Measurements from ENCODE around the gene SUSD3.

The SUSD3 gene

GRCh38 chr9:93126151-93126781, 67.8 kb downstream of the SUSD3 start:
- DNase-seq (ENCODE audit: low read depth), result no peak

GRCh38 chr9:93126825-93127368, 68.4 kb downstream of the SUSD3 start:
- no peak for DNase-seq (ENCODE audit: low read depth)

- no peak for DNase-seq (ENCODE audit: low read depth)
Measured at GRCh38 chr9:93127395-93127911, 69.0 kb downstream of the SUSD3 start.

- no peak for DNase-seq (ENCODE audit: low read depth)
Measured at GRCh38 chr9:93128011-93128714, 69.7 kb downstream of the SUSD3 start.

- no peak for DNase-seq (ENCODE audit: low read depth)
Measured at GRCh38 chr9:93128715-93129224, 70.3 kb downstream of the SUSD3 start.

GRCh38 chr9:93129286-93129685, 70.8 kb downstream of the SUSD3 start:
- no peak for DNase-seq (ENCODE audit: low read depth)

GRCh38 chr9:93129691-93130500, 71.4 kb downstream of the SUSD3 start:
- no peak for DNase-seq (ENCODE audit: low read depth)

GRCh38 chr9:93130861-93131481, 72.5 kb downstream of the SUSD3 start:
- no peak for DNase-seq (ENCODE audit: low read depth)

GRCh38 chr9:93131599-93132286, 73.2 kb downstream of the SUSD3 start:
- no peak for DNase-seq (ENCODE audit: low read depth)

GRCh38 chr9:93132287-93132927, 73.9 kb downstream of the SUSD3 start:
- no peak for DNase-seq (ENCODE audit: low read depth)

- DNase-seq (ENCODE audit: low read depth), result no peak
Measured at GRCh38 chr9:93132946-93133680, 74.6 kb downstream of the SUSD3 start.

- DNase-seq (ENCODE audit: low read depth), result no peak
Measured at GRCh38 chr9:93133681-93134014, 75.1 kb downstream of the SUSD3 start.

GRCh38 chr9:93134015-93134739, 75.7 kb downstream of the SUSD3 start, which contains the start of gene NINJ1:
NINJ1 (minus strand) TSS chr9:93134251; CDS start chr9:93134217, 34 bp downstream.
- no peak for DNase-seq (ENCODE audit: low read depth)

Data from HS-27A (cell line).